ENCODE results near the gene IFIT3.

The IFIT3 gene

GRCh38 chr10:89363729-89364442, 36.1 kb downstream of the IFIT3 start:
- no peak for DNase-seq

GRCh38 chr10:89364531-89364930, 36.7 kb downstream of the IFIT3 start:
- no peak for DNase-seq

- DNase-seq, result peak; percentile 58
Measured at GRCh38 chr10:89367529-89367928, 39.7 kb downstream of the IFIT3 start.

GRCh38 chr10:89368129-89368528, 40.3 kb downstream of the IFIT3 start:
- no peak for DNase-seq

GRCh38 chr10:89369156-89370105, 41.6 kb downstream of the IFIT3 start:
- no peak for DNase-seq

GRCh38 chr10:89371079-89371478, 43.3 kb downstream of the IFIT3 start:
- no peak for DNase-seq

GRCh38 chr10:89371987-89372386, 44.2 kb downstream of the IFIT3 start:
- no peak for DNase-seq

- no peak for DNase-seq
Measured at GRCh38 chr10:89373916-89374711, 46.3 kb downstream of the IFIT3 start.

- DNase-seq, result no peak
Measured at GRCh38 chr10:89374713-89375141, 46.9 kb downstream of the IFIT3 start.

GRCh38 chr10:89377705-89378637, 50.2 kb downstream of the IFIT3 start, which contains the start of gene IFIT1B:
Gene IFIT1B, plus strand, starts transcription at chr10:89378056. Its CDS starts 80 bp downstream, at chr10:89378136.
- DNase-seq, result no peak

GRCh38 chr10:89379103-89379502, 51.3 kb downstream of the IFIT3 start:
- DNase-seq, result no peak

GRCh38 chr10:89382757-89383156, 55.0 kb downstream of the IFIT3 start:
- DNase-seq, result no peak

- no peak for DNase-seq
Measured at GRCh38 chr10:89384474-89385340, 56.9 kb downstream of the IFIT3 start.

GRCh38 chr10:89388806-89389205, 61.0 kb downstream of the IFIT3 start:
- no peak for DNase-seq

- peak; percentile 28 for DNase-seq
Measured at GRCh38 chr10:89389254-89389653, 61.5 kb downstream of the IFIT3 start.
